Epithelial cell of esophagus (primary cell): Measurements from ENCODE around the gene RAB40C.

ENCODE experiments used
- DNase-seq: peaks from one replicate; pipeline ENCODE4 v3.0.0; 2010; ENCODE audit warnings: low read depth
- H3K4me3 ChIP-seq: 2 replicates; pipeline ENCODE4 v1.5.1; 2011; ENCODE audit warnings: mild to moderate bottlenecking, low read length, control low read depth
- CTCF ChIP-seq: IDR thresholded peaks from 2 replicates; pipeline ENCODE4 v1.5.1; 2011; ENCODE audit warnings: low read depth, mild to moderate bottlenecking, low read length, control low read depth, inconsistent platforms; ENCODE audit not compliant: insufficient read depth; ENCODE audit errors: missing control alignments

RAB40C gene

GRCh38 chr16:564690-565418 lies 25.0 kb upstream of the RAB40C start:
- TF ChIP-seq CTCF: no peak
- no peak for DNase-seq
- no peak overlapping the region for H3K4me3 ChIP-seq

GRCh38 chr16:565419-566330 lies 24.2 kb upstream of the RAB40C start:
- H3K4me3 ChIP-seq: no peak overlapping the region
- DNase-seq: no peak
- no peak for TF ChIP-seq CTCF

GRCh38 chr16:566475-567372 lies 23.1 kb upstream of the RAB40C start, which contains the start of gene NHLRC4:
NHLRC4 (plus strand) TSS chr16:567005; CDS start chr16:568048, 1,043 bp downstream.
- no peak for TF ChIP-seq CTCF
- no peak within 1 kb of the TSS for H3K4me3 ChIP-seq
- DNase-seq: peak; percentile 54

- DNase-seq: no peak
- no peak for TF ChIP-seq CTCF
- no peak overlapping the region for H3K4me3 ChIP-seq
These were observed 22.3 kb upstream of the RAB40C start for GRCh38 chr16:567373-568256.

- DNase-seq: no peak
- no peak for TF ChIP-seq CTCF
- peak overlapping the region; percentile 50 for H3K4me3 ChIP-seq
These were observed 21.2 kb upstream of the RAB40C start for GRCh38 chr16:568401-569258.
